NCI-H1930 (cell line): Measurements from ENCODE around the gene BACH2.

Source experiments
- DNase-seq, 2 experiments: peaks; one replicate each; lab custom pipeline; 2025; lab: John Stamatoyannopoulos, UW

BACH2 gene

GRCh38 chr6:90096818-90097217 is 199.8 kb downstream of the BACH2 start:
- DNase-seq: no peak

- DNase-seq: no peak
Observed at GRCh38 chr6:90095788-90096187, 200.9 kb downstream of the BACH2 start.

GRCh38 chr6:90095145-90095544 is 201.5 kb downstream of the BACH2 start:
- no peak for DNase-seq

- no peak for DNase-seq
Observed at GRCh38 chr6:90093558-90094073, 203.0 kb downstream of the BACH2 start.

- DNase-seq: no peak
Observed at GRCh38 chr6:90090866-90091265, 205.8 kb downstream of the BACH2 start.

GRCh38 chr6:90088009-90088408 is 208.6 kb downstream of the BACH2 start:
- DNase-seq: no peak

- DNase-seq: no peak
Observed at GRCh38 chr6:90087106-90087833, 209.4 kb downstream of the BACH2 start.

- no peak for DNase-seq
Observed at GRCh38 chr6:90086517-90086916, 210.1 kb downstream of the BACH2 start.

- DNase-seq: no peak
Observed at GRCh38 chr6:90083891-90084290, 212.8 kb downstream of the BACH2 start.

GRCh38 chr6:90082847-90083246 is 213.8 kb downstream of the BACH2 start:
- no peak for DNase-seq

- no peak for DNase-seq
Observed at GRCh38 chr6:90080876-90081481, 215.7 kb downstream of the BACH2 start.

GRCh38 chr6:90079560-90080490 is 216.8 kb downstream of the BACH2 start:
- DNase-seq: no peak

GRCh38 chr6:90078513-90079289 is 217.9 kb downstream of the BACH2 start:
- DNase-seq: no peak

GRCh38 chr6:90076511-90077415 is 219.9 kb downstream of the BACH2 start:
- no peak for DNase-seq

- no peak for DNase-seq
Observed at GRCh38 chr6:90074161-90074850, 222.3 kb downstream of the BACH2 start.

- DNase-seq: no peak
Observed at GRCh38 chr6:90072935-90073464, 223.6 kb downstream of the BACH2 start.

GRCh38 chr6:90072501-90072900 is 224.1 kb downstream of the BACH2 start:
- DNase-seq: no peak

GRCh38 chr6:90068703-90069523 is 227.7 kb downstream of the BACH2 start:
- no peak for DNase-seq

- DNase-seq: no peak
Observed at GRCh38 chr6:90068264-90068663, 228.4 kb downstream of the BACH2 start.
